ENCODE results near the gene CRELD1.

Gene CRELD1

DNA sequence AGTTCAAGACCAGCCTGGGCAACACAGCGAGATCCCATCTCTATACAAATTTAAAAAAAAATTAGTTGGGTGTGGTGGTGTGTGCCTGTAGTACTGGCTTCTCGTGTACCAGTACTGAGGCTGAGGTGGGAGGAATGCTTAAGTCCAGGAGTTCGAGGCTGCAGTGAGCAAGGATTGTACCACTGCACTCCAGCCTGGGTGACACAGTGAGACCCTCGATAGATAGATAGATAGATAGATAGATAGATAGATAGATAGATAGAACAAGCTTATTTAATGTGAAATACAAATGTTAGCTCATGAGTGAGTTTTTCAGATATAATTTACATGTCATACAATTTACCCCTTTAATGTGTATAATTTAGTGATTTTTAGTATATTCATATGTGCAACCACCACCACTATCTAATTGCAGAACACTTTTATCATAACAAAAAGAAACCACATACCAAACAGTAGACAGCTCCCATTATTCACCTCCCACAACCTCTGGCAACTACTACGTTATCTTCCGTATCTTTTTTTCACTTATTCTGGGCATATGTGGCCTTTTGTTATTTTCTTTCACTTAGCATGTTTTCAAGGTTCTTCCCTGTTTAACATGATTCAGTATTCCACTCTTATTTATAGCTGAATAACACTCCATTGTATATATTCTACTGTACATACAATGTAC lies 31.7 kb downstream of the CRELD1 start:
- DNase-seq = no peak

DNA sequence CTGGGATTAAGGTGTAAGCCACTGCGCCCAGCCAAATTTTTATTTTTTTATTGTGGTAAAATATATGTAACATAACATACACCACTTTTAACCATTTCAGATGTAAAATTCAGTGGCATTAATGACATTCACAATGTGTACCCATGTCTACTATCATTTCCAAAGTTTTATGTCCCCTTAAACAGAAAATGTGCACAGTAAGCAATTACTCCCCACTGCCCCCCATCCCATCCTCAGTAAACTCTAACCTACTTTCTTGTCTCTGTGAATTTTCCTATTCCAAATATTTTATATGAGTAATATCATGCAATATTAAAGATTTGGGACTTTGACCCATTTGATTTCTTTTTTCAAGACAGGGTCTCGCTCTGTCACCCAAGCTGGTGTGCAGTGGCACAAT lies 33.2 kb downstream of the CRELD1 start:
- DNase-seq = no peak

DNA sequence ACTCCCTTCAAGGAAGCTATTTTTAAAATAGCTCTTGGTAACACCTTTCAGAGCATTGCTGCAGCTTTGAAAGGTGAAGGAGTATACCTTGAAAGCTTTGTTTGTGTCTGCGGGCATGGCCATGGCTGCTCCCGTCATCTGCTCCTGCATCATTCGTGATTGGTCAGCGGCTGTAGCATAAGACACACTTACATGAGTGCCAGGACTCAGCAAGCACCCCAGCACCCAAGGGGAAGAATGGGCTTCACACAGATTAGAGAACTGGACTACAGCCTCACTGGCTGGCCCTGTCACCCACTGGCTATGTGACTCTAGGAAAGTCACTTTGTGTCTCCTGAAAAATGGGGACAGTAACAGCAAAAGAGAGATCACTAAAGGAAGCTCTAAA lies 36.0 kb downstream of the CRELD1 start:
- DNase-seq = no peak

DNA sequence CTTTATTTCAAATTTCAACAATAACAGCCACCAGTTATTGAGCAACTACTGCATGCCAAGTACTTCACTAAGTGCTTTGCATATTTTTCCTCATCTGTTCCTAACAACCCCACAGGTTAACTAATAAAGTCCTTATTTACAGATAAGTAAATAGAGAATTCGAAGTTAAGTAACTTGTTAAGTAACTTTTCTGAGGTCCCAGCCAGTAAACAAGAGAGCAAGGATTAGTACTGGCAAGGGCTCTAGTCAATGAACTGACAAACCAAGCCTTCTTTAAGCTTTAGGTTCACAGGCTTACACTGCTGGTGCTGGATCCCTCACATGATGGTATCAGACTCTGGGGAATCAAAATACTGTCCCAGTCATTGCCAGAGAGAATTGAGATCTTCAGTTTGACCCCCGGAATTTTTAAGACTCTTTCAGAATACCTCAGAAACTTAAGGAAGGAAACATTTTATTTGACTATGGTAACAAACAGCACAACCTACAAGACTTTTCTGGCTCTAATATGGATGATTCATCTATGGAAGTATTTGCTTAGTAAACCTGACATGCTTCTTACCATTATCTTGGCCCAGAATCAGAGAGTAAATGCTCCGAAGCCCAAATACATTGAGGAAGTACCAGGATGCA lies 36.5 kb downstream of the CRELD1 start:
- DNase-seq = no peak

DNA sequence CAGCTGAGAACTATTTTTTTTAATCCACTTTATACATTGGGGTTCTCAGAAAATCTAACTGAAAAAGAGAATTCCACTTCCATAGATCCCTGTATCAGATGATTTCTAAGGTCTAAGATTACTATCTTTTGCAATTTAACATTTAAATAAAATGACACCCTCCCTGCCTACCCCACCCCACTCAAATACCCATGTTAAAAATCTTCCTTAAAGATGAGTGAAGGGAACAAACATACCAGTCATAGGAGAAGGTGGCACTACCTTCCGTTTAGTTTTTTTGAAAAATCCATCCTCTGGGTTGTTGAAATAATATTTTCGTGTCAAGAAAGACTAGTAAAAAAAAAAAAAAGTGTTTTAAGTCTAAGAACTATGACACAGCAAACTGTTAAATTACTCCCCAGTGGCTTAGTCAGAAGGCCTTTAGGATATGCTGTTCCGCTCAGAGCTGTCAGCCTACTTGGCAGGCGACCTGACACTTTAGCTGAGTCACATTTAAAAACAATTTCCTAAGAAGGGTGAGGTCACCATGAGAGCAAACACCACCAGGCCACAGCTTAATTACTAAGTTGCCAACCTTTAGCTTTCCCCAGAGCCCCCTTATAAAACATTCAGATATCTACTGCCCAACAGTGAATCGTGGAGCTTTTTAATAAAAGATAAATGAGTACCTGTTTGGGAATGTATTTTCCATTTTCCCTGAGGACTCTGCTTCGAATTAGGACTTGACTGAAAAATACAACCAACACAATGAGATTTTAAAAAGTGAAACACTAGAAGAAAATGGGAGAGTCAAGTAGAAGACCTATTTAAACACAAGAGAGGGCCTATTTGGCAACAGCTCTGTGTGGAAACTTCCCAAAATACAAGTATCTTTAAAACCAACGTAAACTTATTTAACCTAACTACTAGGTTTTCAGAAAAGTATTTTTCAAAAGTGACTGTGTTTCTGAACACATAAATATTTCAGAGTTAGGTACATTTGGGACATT lies 43.4 kb downstream of the CRELD1 start:
- peak; percentile 93 to 94 for DNase-seq

DNA sequence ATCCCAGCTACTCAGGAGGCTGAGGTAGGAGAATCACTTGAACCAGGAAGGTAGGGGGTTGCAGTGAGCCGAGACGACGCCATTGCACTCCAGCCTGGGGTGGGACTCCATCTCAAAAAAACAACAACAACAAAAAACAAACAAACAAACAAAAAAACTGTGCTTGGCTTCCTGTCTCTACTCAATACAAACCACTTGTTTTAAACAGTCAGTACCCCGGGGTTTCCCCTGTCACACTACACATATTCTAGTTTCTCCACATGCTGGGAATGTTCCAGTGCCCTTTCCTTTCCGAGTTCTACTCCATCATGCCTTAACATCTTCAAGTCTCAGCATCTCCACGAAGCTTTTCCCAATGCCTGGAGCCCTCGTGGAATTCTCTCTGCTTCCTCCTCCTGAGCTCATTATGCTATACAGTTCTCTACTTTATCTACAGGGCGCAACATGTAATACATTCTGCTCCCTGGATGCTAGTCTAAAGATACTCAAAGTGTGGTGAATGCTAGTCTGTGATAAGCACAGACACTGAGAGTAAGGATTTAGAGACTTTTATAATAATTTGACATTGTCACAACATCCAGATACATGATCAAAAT lies 45.2 kb downstream of the CRELD1 start:
- DNase-seq = no peak

DNA sequence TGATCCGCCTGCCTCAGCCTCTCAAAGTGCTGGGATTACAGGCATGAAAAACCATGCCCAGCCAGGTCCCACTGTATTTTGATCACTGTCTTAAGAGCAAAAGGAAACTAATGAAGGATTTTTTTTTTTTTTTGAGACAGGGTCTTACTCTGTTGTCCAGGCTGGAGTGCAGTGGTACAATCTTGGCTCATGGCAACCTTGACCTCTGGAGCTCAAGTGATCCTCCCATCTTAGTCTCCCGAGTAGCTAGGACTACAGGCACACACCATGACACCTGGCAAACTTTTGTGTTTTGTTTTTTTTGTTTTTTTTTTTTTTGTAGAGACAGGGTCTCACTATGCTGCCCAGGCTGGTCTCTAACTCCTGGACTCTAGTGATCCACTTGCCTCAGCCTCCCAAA lies 46.6 kb downstream of the CRELD1 start:
- DNase-seq = no peak

DNA sequence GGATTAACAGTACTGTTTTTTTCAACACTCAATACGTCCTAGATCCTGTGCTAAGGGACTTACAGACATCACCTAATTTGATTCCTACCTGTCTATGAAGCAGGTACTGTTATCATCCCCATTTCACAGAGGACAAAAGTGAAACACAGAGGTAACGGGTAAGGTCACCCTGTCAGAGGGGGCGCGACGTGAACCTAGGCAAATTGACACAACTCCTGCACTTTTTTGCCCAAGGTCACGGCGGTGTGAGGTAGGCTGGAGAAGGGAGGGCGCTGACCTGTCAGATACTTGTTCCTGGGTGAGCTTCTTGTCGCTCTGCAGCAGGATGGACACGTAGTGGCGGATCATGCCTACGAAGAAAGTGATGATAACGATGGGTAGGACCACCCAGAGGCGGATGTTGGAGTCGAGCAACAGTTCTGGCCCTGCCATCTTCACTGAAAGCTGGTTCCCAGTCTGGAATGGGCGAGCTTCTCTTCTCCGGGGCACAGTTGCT lies 52.6 kb downstream of the CRELD1 start:
- no peak for DNase-seq

DNA sequence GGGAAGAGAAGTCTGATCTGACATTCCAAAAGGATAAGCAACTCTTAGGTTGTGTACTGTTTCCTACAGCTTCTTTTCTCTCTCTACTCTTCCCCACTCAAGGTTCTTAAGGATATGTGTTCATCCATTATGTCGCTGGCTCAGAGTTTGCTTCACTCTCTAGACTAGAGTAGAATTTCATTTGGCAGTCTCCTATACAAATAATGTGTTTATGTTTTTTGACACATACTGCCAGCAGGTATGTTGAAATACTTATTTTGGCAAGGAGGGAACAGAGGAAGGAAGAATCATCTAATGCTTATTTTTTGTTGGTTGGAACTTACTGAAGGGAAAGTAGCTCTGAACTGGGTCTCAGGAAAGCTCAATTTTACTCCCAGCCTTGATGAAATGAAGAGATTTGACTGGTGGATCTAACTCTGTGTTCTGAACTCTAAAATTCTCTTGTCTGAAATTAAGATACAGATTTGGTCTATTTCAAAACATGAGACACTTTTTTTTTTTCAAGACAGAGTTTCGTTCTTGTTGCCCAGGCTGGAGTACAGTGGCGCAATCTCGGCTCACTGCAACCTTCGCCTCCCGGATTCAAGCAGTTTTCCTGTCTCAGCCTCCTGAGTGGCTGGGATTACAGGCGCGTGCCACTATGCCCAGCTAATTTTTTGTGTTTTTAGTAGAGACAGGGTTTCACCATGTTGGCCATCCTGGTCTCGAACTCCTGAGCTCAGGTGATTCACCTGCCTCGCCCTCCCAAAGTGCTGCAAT lies 60.6 kb downstream of the CRELD1 start:
- DNase-seq = no peak

Measured in inflammatory macrophage (primary cell).